Duodenal mucosa (tissue), 2 donors: Measurements from ENCODE around the gene TRIM49B.
"Not testable (repeated sequence)": the region's sequence is repeated elsewhere in the genome, so short reads cannot be mapped to it uniquely, and the experiment has no call there.

Experiments used
- H3K27ac ChIP-seq: one replicate; pipeline ENCODE4 v1.7.0; 2013; ENCODE audit warnings: low read depth, low read length
- H3K27me3 ChIP-seq, 2 donors: one replicate each; pipeline ENCODE4 v1.7.0; 2013; ENCODE audit warnings: low read length in 2 of 2, control low read depth in 1 of 2; ENCODE audit not compliant: insufficient read depth in 2 of 2, control insufficient read depth in 1 of 2
- H3K36me3 ChIP-seq, 2 donors: one replicate each; pipeline ENCODE4 v1.7.0; 2013; ENCODE audit warnings: low read length in 2 of 2, control low read depth in 1 of 2; ENCODE audit not compliant: insufficient read depth in 2 of 2, control insufficient read depth in 1 of 2
- H3K4me1 ChIP-seq, 2 donors: one replicate each; pipeline ENCODE4 v1.7.0; 2013; ENCODE audit warnings: low read length in 2 of 2, control low read depth in 1 of 2; ENCODE audit not compliant: insufficient read depth in 2 of 2, control insufficient read depth in 1 of 2
- H3K4me3 ChIP-seq, 2 donors: one replicate each; pipeline ENCODE4 v1.7.0; 2013; ENCODE audit warnings: low read length in 2 of 2, low read depth in 1 of 2
- H3K9ac ChIP-seq, 2 donors: one replicate each; pipeline ENCODE4 v1.7.0; 2013; ENCODE audit warnings: low read length in 2 of 2, low read depth in 1 of 2
- H3K9me3 ChIP-seq, 2 donors: one replicate each; pipeline ENCODE4 v1.7.0; 2013; ENCODE audit warnings: low read length in 2 of 2, control low read depth in 1 of 2; ENCODE audit not compliant: control insufficient read depth in 1 of 2

TRIM49B gene

GRCh38 chr11:49028523-49028922, at the start of gene TRIM49B:
TSS of gene TRIM49B (plus strand) at chr11:49028823. CDS start at chr11:49031600, 2,777 bp downstream.
- not testable (repeated sequence) for H3K27me3 ChIP-seq, H3K4me1 ChIP-seq, H3K36me3 ChIP-seq, H3K27ac ChIP-seq, H3K4me3 ChIP-seq, H3K9me3 ChIP-seq, H3K9ac ChIP-seq

- H3K4me1 ChIP-seq, H3K27ac ChIP-seq, H3K36me3 ChIP-seq, H3K9me3 ChIP-seq, H3K9ac ChIP-seq, H3K27me3 ChIP-seq, H3K4me3 ChIP-seq: not testable (repeated sequence)
These were observed 44.8 kb upstream of the TRIM49B start, which contains the start of gene TRIM51G for GRCh38 chr11:48983785-48984184. TSS of gene TRIM51G (minus strand) at chr11:48983885. CDS start at chr11:48981695, 2,190 bp downstream.

DNA sequence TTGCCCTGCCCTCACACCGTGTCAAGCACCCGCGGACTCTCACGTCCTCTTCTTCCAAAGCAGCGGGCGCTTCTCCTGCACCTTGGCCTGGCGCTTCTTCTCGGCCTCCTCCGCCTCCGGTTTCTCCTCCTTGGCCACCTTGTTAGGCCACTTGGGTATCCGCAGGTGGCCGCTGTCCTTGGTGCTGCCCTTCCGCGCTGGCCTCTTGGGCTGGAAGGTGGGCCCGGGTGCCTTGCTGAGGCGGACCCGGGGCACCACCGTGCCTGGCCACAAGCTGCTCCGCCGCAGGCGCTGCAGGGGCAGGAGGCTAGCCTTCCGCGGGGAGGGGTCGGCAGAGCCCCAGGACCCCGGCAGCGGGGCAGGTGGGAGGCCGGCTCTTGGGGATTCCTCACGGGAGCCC, 19.6 kb downstream of the TRIM49B start:
- H3K36me3 ChIP-seq, H3K4me1 ChIP-seq, H3K27me3 ChIP-seq, H3K27ac ChIP-seq, H3K4me3 ChIP-seq, H3K9ac ChIP-seq, H3K9me3 ChIP-seq: not testable (repeated sequence)

- H3K4me1 ChIP-seq, H3K9me3 ChIP-seq, H3K9ac ChIP-seq, H3K36me3 ChIP-seq, H3K27ac ChIP-seq, H3K27me3 ChIP-seq, H3K4me3 ChIP-seq: not testable (repeated sequence)
These were observed 21.2 kb downstream of the TRIM49B start for GRCh38 chr11:49049821-49050220.

GRCh38 chr11:49059012-49059411, 30.4 kb downstream of the TRIM49B start, which contains the start of gene TRIM64C:
TSS of gene TRIM64C (minus strand) at chr11:49059112. CDS start at chr11:49059112, 0 bp downstream.
- not testable (repeated sequence) for H3K4me1 ChIP-seq, H3K27me3 ChIP-seq, H3K9ac ChIP-seq, H3K36me3 ChIP-seq, H3K4me3 ChIP-seq, H3K9me3 ChIP-seq, H3K27ac ChIP-seq

GRCh38 chr11:49069897-49070296, 41.3 kb downstream of the TRIM49B start:
- not testable (repeated sequence) for H3K9ac ChIP-seq, H3K27me3 ChIP-seq, H3K9me3 ChIP-seq, H3K27ac ChIP-seq, H3K4me3 ChIP-seq, H3K36me3 ChIP-seq, H3K4me1 ChIP-seq
